ENCODE measurements around the gene HHIP.

Gene HHIP

DNA sequence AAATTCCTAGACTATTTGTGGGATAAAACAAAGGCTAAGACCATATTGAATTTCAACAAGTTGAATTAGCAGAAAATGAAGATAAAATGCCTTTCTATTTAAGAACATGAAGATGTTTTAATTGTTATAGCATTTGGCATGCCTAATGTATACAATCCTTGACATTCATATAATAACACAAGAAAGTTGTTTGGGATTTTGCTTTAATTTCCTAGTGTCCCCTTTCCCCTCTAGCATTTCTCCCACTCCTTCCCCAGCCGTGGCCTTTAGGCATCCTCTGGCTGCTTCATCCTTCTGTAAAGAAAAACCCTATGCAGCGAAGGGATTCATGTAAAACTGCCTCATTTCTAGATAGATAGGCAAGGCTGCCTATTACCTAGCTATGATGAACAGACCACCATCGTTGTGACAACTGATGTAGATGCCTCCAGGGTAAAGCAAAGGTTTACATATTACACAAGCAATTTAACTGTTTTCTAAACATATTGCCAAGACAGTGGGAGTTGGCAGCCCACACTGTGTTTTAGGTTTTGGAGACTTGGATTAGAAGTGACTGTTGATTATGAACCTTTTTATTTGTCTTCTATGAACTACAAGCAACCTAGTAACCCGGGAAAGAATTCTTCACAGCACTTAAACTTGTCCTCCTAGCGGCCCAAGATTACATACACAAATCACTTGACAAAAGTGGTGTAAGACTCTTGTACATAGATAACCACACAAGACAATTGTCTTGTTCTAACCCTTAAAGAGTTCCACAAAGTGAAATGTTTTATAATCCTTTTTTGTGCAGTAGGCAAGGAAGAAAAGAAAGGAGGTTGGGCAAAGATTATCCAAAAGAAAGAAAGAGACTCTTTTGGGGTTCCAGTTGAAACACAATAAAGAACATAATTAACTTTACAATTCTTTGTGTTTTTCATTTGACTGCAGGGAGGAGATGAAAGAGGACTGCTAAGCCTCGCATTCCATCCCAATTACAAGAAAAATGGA lies 59.9 kb downstream of the HHIP start:
- no peak for DNase-seq (ENCODE audit: low spot score)

DNA sequence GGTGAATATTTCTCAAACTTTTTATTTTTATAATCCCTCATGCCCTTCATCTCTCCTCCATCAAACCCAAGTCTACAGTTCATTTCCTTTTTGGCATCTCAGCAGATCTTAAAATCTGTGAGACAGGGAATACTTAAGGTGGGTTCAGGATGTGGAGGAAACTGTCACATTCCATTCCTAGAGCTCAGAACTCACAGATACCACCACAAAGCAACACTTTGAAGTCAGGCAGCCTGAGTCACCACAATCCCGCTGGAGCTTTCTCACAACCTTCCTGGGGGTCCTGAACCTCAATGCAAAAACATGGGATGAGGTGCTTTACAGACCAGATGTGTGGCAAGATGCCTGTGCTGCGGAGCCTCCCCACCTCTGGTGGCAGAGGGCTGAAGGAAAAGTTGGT lies 63.2 kb downstream of the HHIP start:
- peak; percentile 51 for DNase-seq (ENCODE audit: low spot score)

DNA sequence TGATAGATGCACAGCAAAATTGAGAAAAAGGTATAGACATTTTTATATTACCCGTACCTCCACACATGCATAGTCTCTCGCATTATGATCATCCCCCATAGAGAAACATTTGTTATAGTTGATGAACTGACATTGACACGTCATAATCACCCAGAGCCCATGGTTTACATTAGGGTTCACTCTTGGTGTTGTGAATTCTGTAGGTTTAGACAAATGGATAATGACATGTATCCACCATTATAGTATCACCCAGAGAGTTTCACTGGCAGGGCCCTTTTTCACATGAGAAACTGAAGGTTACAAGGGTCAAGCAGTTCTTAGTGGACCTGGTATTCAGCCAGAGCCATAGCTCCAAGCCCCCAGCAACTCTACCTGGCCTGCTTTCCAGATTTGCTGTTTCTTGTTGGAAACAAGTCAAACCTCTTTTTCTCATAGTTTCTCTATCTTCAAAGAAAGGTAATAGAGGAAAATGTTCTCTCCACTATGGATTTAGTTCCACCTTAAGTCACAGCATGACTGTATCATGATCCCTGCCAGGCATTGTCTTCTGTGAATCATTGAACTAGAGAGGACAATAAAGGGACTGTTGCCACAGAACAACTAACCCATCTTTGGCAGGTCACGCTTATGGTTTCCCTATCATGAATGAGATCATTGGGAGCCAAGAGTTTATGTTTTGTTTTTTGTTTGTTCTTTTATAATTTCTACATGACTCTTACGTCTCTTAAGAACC lies 64.0 kb downstream of the HHIP start:
- peak; percentile 70 for DNase-seq (ENCODE audit: low spot score)

DNA sequence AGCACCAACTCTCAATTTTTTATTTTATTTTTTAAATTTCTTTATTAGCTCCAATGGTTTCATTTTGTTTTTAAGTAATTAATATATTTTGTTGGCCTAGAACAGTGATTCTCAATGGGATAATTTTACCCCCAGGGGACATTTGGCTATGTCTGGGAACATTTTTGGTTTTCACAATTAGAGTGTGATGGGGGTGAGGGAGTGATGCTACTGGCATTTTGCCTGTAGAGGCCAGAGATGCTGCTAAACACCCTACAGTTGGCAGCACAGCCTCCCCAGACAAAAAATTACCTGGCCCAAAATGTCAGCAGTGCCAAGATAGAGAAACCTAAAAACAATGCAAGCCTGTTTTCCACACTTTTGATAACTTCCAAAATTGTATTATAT lies 64.6 kb downstream of the HHIP start:
- no peak for DNase-seq (ENCODE audit: low spot score)

DNA sequence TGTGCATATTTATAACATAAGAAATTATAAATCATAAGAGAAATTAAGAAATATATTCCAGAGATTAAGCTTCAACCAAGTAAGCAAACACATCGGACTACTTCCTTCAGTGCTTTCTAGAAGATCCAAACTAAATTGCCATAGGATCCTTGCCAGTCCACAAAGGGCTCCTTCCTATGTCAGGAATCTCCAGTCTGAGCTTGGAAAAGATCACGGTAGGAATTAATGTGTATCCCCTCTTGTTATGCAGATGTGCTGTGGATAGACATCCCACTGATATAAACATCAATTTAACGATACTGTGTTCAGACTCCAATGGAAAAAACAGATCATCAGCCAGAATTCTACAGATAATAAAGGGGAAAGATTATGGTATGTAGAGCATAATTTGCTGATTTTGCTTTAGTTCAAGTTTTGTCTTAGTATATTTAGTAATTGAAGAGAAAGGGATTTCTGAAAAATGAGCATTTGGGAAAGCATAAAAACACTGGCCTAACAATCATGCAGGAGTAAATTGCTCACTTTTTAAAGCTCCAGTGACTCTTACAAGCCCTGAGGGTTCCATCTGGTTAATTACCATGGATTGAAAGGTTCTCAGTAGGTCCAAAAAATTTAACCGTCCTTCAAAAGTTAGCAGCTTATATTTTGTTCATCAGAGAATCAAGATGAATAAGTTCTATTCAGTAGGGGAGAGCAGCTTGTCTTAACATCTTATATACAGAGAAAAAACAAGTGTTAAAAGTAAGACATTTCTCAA lies 65.9 kb downstream of the HHIP start:
- DNase-seq (ENCODE audit: low spot score), result no peak

DNA sequence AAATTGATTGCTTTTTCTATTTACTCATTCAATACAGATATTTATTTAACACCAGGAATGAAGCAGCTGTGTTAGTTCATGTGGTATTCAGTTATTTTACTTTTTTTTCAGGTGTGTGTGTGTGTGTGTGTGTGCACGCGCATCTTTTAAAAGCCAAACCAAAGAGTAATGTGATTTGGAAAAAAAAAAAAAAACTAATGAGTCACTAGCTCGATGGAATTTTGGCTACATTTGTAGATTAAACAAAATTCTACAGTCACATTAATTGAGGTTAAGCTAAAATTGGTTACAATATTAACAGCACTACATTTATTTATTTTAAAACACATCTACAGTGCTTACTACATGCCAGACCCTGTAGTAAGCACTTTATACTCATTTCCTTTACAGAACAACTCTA lies 66.8 kb downstream of the HHIP start:
- no peak for DNase-seq (ENCODE audit: low spot score)

DNA sequence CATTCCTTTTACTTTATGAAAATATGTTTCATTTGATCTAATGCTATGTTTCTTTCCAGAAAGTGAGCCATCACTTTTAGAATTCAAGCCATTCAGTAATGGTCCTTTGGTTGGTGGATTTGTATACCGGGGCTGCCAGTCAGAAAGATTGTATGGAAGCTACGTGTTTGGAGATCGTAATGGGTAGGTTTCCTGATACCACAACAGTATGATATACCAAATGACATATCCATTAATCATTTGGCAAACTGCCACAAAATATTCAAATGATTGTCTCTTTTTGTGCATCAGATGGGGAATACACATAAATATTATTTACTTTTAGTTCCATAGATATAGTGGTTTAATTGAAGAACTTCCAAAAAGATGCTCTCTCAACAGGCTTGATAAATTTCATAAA lies 68.2 kb downstream of the HHIP start:
- no peak for DNase-seq (ENCODE audit: low spot score)

DNA sequence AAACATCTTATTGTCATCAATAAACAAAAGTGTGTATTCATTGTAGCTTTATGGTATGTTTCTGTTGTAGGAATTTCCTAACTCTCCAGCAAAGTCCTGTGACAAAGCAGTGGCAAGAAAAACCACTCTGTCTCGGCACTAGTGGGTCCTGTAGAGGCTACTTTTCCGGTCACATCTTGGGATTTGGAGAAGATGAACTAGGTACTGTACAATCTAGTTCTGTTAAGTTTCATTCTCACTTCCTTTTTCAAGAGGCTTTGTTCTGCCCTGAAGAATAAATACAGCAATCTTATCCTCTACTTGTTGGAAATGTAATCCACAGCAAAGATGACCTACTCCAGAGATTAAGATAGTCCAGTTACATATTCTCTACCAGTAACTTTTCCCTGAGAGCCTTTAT lies 69.3 kb downstream of the HHIP start:
- no peak for DNase-seq (ENCODE audit: low spot score)

DNA sequence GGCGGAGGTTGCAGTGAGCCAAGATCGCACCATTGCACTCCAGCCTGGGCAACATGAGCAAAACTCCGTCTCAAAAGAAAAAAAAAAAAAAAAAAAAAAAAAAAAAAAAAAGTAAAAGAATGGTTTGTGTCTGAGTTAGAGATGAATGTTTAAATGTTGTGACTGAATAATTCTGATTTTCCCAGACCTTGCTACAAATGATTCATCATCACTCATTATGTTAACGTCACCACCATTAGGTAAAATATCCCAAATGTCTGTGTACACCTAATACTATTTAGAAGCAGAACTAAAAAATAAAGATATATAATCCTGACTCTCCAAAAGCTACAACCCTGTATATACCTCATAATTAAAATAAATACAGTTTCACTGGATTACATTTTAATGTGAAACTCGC lies 70.8 kb downstream of the HHIP start:
- no peak for DNase-seq (ENCODE audit: low spot score)

DNA sequence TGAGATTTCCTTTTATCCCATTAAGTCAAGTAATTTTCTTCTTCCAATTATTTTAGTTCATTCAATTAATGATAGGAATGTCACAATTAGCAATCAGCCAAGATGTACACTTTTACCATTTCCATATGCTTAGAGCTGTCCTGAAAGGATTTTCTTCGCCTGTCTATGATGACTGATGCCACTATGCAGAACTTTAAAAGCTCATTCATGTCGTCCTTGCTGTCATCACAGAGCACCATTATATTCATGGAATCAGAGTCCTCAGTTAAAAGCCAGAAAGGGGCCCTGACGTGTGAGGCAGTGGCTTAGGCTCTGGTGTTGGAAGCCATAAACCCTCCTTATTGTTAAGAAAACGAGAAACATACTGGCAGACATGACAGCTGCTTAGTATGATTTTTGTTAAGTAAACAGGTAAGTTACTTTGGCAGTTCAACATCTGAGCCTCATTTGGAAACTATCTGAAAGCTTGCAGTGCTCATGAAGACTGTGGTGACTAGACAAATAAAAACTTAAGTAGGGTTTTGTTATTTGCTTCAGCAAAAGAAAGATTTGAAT lies 73.1 kb downstream of the HHIP start:
- no peak for DNase-seq (ENCODE audit: low spot score)

DNA sequence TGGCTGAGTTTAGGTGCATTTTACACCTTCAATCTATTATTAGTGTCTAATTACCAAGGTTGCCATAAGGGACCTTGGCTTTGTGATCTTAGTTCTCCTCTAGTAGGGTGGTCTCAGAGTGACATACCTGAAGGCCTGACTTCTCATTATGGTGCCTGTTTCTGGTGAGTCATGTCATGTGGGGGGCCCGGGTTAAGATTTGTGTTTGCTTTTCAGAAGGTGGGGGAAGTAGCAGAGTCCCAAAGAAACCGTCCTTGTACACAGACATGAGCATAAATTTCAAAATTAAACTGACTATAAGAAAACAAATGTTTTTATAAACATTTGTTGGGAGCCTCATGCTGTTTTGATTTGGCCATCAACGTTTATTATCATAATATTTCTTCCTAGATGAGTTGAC lies 74.5 kb downstream of the HHIP start:
- DNase-seq (ENCODE audit: low spot score), result no peak

DNA sequence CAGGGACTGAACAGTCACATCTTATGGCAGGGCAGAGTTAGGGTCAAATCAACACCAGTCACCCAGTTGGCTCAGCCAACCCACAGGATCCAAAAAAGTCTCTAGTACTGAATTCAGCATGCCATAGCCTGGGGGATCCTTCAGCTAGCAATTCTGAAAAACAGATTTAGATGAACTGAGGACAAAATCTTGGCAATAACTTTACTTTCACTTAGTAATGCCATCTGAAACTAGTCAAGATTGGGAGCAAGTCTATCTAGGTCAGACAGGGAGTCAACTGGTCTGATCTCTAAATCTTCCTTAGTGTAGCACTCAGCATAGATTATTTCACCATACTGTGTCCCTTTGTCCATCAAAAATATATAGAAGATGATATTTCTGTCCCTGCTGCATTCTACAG lies 76.0 kb downstream of the HHIP start:
- DNase-seq (ENCODE audit: low spot score), result no peak

DNA sequence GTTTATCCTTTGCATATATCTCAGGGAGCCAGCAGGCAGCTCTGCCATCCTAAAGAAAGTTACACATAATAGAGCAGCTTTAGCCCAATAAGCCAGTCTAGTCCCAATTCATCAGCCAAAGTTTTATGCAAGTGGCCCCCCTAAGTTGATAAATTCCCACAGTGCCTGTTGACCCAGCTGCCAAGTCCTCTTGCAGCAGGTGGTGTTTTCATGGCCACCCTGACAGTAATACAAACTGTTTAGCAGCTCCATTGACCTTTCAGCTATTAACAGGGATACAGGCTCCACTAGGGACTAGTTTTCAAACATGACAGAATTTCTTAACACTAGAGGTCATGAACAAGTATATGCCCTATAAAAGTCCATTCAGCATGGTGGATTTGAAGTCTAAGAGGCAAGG lies 77.5 kb downstream of the HHIP start:
- no peak for DNase-seq (ENCODE audit: low spot score)

DNA sequence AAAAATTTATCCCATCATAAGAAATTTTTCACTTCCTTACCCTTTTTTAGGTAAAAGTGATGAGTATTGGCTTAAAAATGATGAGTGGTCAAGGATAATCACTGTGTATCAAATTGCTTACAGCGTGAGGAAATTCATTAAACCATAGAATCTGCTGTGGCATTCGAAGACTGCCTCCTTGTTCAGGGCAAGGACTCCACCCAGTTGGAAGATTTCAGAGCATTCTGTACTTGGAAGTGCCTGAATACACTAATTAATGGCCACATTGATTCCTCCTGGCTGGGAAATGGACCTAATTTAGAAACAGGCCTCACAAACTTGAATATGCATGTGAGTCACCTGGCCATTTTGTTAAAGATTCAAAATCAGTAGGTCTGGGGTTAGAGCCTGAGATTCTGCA lies 83.2 kb downstream of the HHIP start:
- DNase-seq (ENCODE audit: low spot score), result no peak

DNA sequence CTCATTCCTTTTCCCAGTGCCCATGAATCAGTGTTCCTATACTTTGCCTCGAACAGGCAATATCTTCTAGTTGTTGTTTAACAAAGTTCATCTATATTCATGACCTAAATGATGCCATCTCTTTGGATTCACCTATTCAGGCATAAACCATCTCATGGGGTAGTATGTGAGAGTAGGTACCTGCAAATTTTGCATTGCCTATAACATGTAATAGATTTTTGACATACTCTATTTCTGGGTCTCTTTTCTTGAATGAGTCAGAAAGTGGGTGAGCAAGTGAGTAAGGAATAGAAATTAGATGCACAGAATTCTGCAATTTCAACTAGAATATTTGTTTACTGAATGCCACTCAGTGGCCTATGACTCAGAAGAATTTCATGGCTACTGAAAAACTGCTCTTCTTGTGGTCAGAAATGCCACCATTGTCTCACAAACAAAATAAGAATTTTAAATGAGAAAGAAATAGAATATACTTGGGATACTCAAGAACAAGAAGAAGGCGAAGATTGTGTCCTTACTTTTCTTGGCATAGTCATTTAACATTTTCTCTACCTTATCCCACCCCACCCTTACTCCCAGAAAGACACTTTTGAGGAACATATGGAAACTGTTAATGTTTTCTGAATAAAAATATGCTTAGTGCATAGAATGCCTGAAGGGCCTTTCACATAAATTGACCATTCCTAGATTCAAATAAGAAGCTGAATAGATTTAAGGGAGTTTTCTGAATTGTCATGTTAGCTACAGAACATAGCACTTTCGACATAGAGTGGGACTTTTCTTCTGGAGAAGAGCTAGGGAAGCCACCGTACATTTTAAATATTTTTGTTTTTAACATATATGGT lies 86.8 kb downstream of the HHIP start:
- DNase-seq (ENCODE audit: low spot score), result no peak

DNA sequence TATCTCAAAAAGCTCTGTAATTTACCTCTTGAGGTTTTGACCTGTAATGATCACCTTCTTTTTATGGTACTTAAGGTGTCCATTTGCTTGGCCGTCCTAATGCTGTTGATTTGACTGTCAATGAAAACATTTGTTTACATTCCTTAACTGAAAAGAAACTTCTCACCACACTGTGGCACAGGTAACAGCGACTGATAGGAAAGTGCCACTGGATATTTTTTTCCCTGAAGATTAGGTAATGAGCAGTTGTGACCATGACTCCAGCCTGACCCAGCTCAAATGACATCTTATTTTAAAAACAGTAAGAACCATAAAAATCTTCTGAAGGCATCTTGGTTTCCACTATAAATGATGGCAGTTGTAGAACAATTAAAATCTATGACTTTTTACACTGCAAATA lies 87.6 kb downstream of the HHIP start:
- DNase-seq (ENCODE audit: low spot score), result no peak

DNA sequence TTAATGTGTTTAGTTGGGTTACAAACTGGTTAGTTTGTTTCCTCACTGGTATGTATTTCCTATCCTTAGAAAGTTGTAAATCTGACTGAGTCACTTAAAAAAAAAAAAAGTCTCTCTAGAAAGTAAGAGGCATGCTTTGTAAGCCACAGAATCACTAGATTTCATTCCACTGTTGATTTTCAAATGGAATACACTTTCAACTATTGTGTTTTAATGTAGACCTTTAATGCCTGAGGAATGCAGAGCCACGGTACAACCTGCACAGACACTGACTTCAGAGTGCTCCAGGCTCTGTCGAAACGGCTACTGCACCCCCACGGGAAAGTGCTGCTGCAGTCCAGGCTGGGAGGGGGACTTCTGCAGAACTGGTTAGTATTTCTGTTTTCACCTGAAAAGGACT lies 88.6 kb downstream of the HHIP start:
- DNase-seq (ENCODE audit: low spot score), result peak; percentile 1

DNA sequence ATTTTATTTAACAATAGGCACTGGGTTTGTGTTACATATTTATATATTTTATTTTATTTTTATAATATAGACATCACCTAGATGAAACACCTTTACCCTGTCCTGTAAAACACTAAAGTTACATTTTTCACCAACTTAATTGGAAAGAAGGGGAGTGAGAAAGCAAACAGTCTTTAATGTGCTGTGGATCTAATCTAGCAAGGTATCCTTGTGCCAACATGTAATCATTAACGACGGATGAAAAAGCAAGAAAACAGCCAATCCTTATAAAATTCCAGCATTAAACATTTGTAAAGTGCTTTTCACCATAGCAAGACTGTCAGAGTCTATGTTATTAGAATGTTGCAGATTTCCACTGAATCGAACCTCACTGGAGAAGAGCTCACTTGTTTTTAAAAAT lies 92.7 kb downstream of the HHIP start:
- no peak for DNase-seq (ENCODE audit: low spot score)

DNA sequence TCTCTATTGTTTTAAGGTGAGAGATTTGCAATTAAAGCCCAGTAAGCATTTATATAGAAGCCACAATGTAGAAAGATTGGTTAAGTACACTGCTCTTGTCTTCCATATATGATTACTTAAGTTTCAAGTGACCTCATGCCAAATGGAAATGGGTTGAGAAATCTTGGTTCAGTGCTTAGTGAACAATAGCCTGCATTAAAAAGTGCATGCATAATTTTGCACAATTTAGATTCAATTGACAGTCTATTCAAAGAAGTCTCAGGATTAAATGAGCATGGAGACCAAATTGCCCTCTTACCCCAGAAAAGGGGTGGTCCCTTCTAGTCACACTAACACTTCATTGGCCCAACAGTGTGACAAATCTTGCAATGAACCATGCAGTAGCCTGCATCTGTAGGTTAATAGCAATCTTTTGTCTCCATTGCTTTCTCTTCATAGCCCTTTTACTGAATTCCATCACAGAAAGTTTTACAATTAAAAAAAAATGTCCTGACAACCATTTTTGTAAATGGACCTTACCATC lies 93.6 kb downstream of the HHIP start:
- DNase-seq (ENCODE audit: low spot score), result no peak

DNA sequence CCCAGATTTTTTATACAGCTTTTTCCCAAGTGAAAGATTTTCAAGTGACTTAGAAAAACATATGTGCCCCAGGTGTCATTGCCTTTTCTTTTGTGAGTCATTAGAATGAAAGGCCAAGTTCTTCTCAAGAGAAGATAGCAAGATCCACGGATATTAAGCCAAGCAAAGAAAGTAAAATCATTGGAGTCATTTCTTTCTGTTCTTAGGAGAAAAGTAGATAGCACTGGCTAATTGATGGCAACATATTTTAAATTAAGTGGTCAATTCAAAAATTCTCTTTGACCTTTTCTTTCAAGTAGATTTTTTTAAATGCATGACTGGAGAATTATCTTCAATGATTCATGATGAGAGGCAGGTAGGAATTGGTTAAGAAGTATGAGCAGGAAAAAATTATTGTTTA lies 94.4 kb downstream of the HHIP start:
- DNase-seq (ENCODE audit: low spot score), result no peak

All from SW480 (cell line).